BLaER1 treated with 17β-estradiol and CSF1 and Interleukin-3, amounts not matched to agents 10 nM and 100 nM (cell line): ENCODE results near the gene CAMK4.
A peak's percentile ranks its signal among the peaks of the same experiment; 100 is the strongest.

ENCODE experiments used
- H3K27ac ChIP-seq, 11 experiments: shearing (Covaris generic); formaldehyde crosslinking; 2 replicates each; pipeline ENCODE4 v1.8.1; 2022
- H3K27me3 ChIP-seq, 11 experiments: shearing (Covaris generic); formaldehyde crosslinking; 2 replicates each; pipeline ENCODE4 v1.8.1; 2022
- H3K36me3 ChIP-seq, 11 experiments: shearing (Covaris generic); formaldehyde crosslinking; 2 replicates each; pipeline ENCODE4 v1.8.1; 2022
- H3K4me1 ChIP-seq, 10 experiments: shearing (Covaris generic); formaldehyde crosslinking; 2 replicates each; pipeline ENCODE4 v1.8.1; 2022
- H3K4me2 ChIP-seq, 11 experiments: shearing (Covaris generic); formaldehyde crosslinking; 2 replicates each; pipeline ENCODE4 v1.8.1; 2022
- H3K4me3 ChIP-seq, 10 experiments: shearing (Covaris generic); formaldehyde crosslinking; 2 replicates each; pipeline ENCODE4 v1.8.1; 2022
- H3K9ac ChIP-seq, 11 experiments: shearing (Covaris generic); formaldehyde crosslinking; 2 replicates each; pipeline ENCODE4 v1.8.1; 2022
- H3K9me3 ChIP-seq, 11 experiments: shearing (Covaris generic); formaldehyde crosslinking; replicated peaks in 1 of 11; 2 replicates each; pipeline ENCODE4 v1.8.1; 2022
- H4K20me1 ChIP-seq, 11 experiments: shearing (Covaris generic); formaldehyde crosslinking; 2 replicates each; pipeline ENCODE4 v1.8.1; 2022
- Cebpa-rat ChIP-seq, 11 experiments: shearing (Covaris generic); IDR thresholded peaks; 2 replicates each; pipeline ENCODE4 v1.8.1; 2022

The CAMK4 gene

GRCh38 chr5:111439473-111440075 lies 215.4 kb downstream of the CAMK4 start:
- no peak overlapping the region for H3K4me2 ChIP-seq
- H3K4me1 ChIP-seq = peaks cover 0 to 8% (median 0%) of the 10 kb centered on the region in 10 experiments; a peak in 4 of 20 replicates
- H3K9me3 ChIP-seq = no peaks in the 10 kb centered on the region
- no peak overlapping the region for H3K27ac ChIP-seq
- H3K27me3 ChIP-seq = no peaks in the 10 kb centered on the region
- H3K36me3 ChIP-seq = no peaks in the 10 kb centered on the region
- H3K4me3 ChIP-seq = no peak overlapping the region
- H3K9ac ChIP-seq = no peak overlapping the region
- no peak for TF ChIP-seq Cebpa-rat (IDR thresholded peaks at IDR 0.05)
- H4K20me1 ChIP-seq = no peaks in the 10 kb centered on the region

- no peak overlapping the region for H3K4me3 ChIP-seq
- H3K9me3 ChIP-seq = no peaks in the 10 kb centered on the region
- no peaks in the 10 kb centered on the region for H3K27me3 ChIP-seq
- no peaks in the 10 kb centered on the region for H3K36me3 ChIP-seq
- no peak overlapping the region for H3K4me2 ChIP-seq
- no peaks in the 10 kb centered on the region for H4K20me1 ChIP-seq
- no peak overlapping the region for H3K9ac ChIP-seq
- peaks cover 0 to 7% (median 0%) of the 10 kb centered on the region in 10 experiments; a peak in 7 of 20 replicates for H3K4me1 ChIP-seq
- H3K27ac ChIP-seq = no peak overlapping the region
- no peak for TF ChIP-seq Cebpa-rat (IDR thresholded peaks at IDR 0.05)
Observed at GRCh38 chr5:111447099-111447498, 222.9 kb downstream of the CAMK4 start.

DNA sequence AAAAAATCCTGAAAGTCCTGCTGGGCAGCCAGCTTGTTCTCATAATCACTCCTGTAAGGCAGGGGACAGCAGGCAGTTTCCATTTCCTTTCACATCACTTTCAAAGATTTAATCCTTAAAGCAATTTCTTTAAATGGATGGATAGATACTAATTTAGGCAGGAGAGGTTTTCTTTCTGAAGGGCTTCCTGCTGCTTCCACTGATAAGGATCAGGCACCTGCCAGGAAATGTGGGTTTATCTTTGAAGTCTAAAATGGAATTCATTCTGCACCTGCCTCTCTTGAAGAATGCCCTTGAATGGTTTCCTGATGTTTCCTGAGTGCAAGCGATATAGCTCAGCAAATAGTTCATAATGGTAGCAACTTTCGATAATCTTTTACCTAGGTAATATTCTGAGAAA lies 223.6 kb downstream of the CAMK4 start:
- peaks cover 0 to 7% (median 0%) of the 10 kb centered on the region in 10 experiments; a peak in 7 of 20 replicates for H3K4me1 ChIP-seq
- H3K9ac ChIP-seq = no peak overlapping the region
- no peaks in the 10 kb centered on the region for H3K36me3 ChIP-seq
- no peak overlapping the region for H3K27ac ChIP-seq
- H3K4me2 ChIP-seq = peak overlapping the region in 2 of 11 experiments; percentile 17 to 29; a peak in 2 of 22 replicates
- no peak for TF ChIP-seq Cebpa-rat (IDR thresholded peaks at IDR 0.05)
- H4K20me1 ChIP-seq = no peaks in the 10 kb centered on the region
- no peak overlapping the region for H3K4me3 ChIP-seq
- no peaks in the 10 kb centered on the region for H3K27me3 ChIP-seq
- H3K9me3 ChIP-seq = no peaks in the 10 kb centered on the region

GRCh38 chr5:111453295-111453694 lies 229.1 kb downstream of the CAMK4 start:
- no peak overlapping the region for H3K4me3 ChIP-seq
- TF ChIP-seq Cebpa-rat (IDR thresholded peaks at IDR 0.05) = no peak
- H3K27ac ChIP-seq = no peak overlapping the region
- H3K4me1 ChIP-seq = no peaks in the 10 kb centered on the region
- no peaks in the 10 kb centered on the region for H3K9me3 ChIP-seq
- no peak overlapping the region for H3K9ac ChIP-seq
- no peaks in the 10 kb centered on the region for H3K36me3 ChIP-seq
- H4K20me1 ChIP-seq = no peaks in the 10 kb centered on the region
- H3K4me2 ChIP-seq = no peak overlapping the region
- H3K27me3 ChIP-seq = no peaks in the 10 kb centered on the region

DNA sequence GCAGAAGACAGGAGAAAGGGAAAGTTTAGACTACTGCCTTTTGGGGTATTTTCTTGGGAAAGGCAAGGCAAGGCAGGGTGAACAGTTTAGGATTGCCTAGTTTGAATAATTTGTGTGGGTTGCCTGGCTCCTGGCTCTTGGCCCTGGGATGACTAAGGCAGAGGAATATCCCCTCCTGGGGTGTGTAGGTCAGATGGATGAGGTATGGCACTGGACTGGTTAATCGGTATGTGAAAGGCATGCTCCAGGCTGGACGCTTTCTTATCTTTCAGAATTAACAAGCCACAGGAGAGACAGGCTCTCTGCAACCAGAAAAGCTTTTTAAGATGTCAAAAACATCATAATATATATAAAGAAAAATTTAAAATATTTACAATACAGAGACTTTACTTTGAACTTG lies 229.6 kb downstream of the CAMK4 start:
- Histone ChIP-seq H3K4me2 (no peak overlapping the region), H3K27ac (no peak overlapping the region), H3K36me3 (no peaks in the 10 kb centered on the region), H3K9me3 (no peaks in the 10 kb centered on the region), H4K20me1 (no peaks in the 10 kb centered on the region), H3K4me1 (no peaks in the 10 kb centered on the region), H3K9ac (no peak overlapping the region), H3K27me3 (no peaks in the 10 kb centered on the region), H3K4me3 (no peak overlapping the region)
- no peak for TF ChIP-seq Cebpa-rat (IDR thresholded peaks at IDR 0.05)

- H3K4me3 ChIP-seq = no peak overlapping the region
- no peaks in the 10 kb centered on the region for H4K20me1 ChIP-seq
- no peaks in the 10 kb centered on the region for H3K36me3 ChIP-seq
- TF ChIP-seq Cebpa-rat (IDR thresholded peaks at IDR 0.05) = no peak
- no peak overlapping the region for H3K4me2 ChIP-seq
- H3K4me1 ChIP-seq = no peaks in the 10 kb centered on the region
- H3K27ac ChIP-seq = no peak overlapping the region
- no peaks in the 10 kb centered on the region for H3K9me3 ChIP-seq
- no peak overlapping the region for H3K9ac ChIP-seq
- no peaks in the 10 kb centered on the region for H3K27me3 ChIP-seq
Observed at GRCh38 chr5:111454198-111454622, 230.0 kb downstream of the CAMK4 start.

DNA sequence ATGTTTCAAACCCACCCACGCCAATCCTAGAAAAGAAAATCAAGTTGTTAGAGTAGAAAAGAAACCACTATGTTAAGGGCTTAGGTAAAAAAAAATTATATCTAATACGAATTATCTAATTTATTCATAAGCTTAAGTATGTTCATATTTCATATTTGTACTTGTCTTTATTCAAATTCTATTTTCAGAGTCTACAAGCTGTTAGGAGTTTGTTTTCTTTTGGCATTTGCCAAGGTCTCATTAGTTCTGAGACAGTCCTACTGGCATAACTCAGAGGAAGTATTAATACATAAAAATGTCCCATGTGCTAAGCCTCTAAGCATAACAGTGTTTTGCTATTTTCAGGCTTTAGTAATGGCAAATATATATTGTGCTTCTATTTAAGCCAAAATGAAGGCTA lies 230.6 kb downstream of the CAMK4 start:
- no peaks in the 10 kb centered on the region for H3K36me3 ChIP-seq
- no peak for TF ChIP-seq Cebpa-rat (IDR thresholded peaks at IDR 0.05)
- H3K9ac ChIP-seq = no peak overlapping the region
- H3K27me3 ChIP-seq = no peaks in the 10 kb centered on the region
- H3K4me3 ChIP-seq = no peak overlapping the region
- no peaks in the 10 kb centered on the region for H3K9me3 ChIP-seq
- H4K20me1 ChIP-seq = no peaks in the 10 kb centered on the region
- no peaks in the 10 kb centered on the region for H3K4me1 ChIP-seq
- H3K4me2 ChIP-seq = no peak overlapping the region
- no peak overlapping the region for H3K27ac ChIP-seq

- no peak for TF ChIP-seq Cebpa-rat (IDR thresholded peaks at IDR 0.05)
- H3K27ac ChIP-seq = peak overlapping the region in 1 of 11 experiments; percentile 23; a peak in 1 of 22 replicates
- no peaks in the 10 kb centered on the region for H3K9me3 ChIP-seq
- H3K4me3 ChIP-seq = no peak overlapping the region
- peaks cover 0 to 29% (median 2%) of the 10 kb centered on the region in 10 experiments; a peak in 8 of 20 replicates for H3K4me1 ChIP-seq
- H3K9ac ChIP-seq = no peak overlapping the region
- no peaks in the 10 kb centered on the region for H3K36me3 ChIP-seq
- peak overlapping the region in 2 of 11 experiments; percentile 31 to 47; a peak in 3 of 22 replicates for H3K4me2 ChIP-seq
- H4K20me1 ChIP-seq = no peaks in the 10 kb centered on the region
- no peaks in the 10 kb centered on the region for H3K27me3 ChIP-seq
Observed at GRCh38 chr5:111461255-111461671, 237.1 kb downstream of the CAMK4 start.

DNA sequence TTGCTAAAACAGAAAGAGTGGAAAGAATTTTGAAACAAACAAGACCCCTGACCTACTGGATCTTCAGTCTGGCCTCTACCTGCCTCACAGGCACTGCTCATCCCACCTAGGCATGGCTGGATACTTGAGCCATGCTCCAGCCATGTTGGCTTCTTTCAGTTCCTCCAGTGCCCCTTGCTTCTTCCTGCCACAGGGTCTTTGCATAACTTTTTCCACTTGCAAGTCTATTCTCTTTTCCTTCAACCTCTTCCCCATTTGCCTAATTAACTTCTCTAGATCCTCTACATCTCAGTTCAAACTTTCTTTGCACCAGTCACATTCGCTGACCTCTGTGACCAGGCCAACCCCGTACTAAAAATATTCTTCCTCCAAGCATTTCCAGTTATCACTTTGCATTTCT lies 237.8 kb downstream of the CAMK4 start:
- no peaks in the 10 kb centered on the region for H4K20me1 ChIP-seq
- no peak for TF ChIP-seq Cebpa-rat (IDR thresholded peaks at IDR 0.05)
- H3K4me3 ChIP-seq = no peak overlapping the region
- H3K27me3 ChIP-seq = no peaks in the 10 kb centered on the region
- H3K4me1 ChIP-seq = peaks cover 0 to 29% (median 2%) of the 10 kb centered on the region in 10 experiments; a peak in 8 of 20 replicates
- no peak overlapping the region for H3K9ac ChIP-seq
- H3K36me3 ChIP-seq = no peaks in the 10 kb centered on the region
- no peaks in the 10 kb centered on the region for H3K9me3 ChIP-seq
- peak overlapping the region in 2 of 11 experiments; percentile 7 to 47; a peak in 4 of 22 replicates for H3K4me2 ChIP-seq
- peak overlapping the region in 1 of 11 experiments; percentile 23; a peak in 2 of 22 replicates for H3K27ac ChIP-seq

GRCh38 chr5:111463311-111463710 lies 239.1 kb downstream of the CAMK4 start:
- Histone ChIP-seq H3K4me3 (no peak overlapping the region), H3K9ac (no peak overlapping the region), H3K27me3 (no peaks in the 10 kb centered on the region), H3K4me1 (peaks cover 0 to 29% (median 2%) of the 10 kb centered on the region in 10 experiments; a peak in 8 of 20 replicates), H3K4me2 (peak overlapping the region in 2 of 11 experiments; percentile 1 to 9; a peak in 1 of 22 replicates), H3K27ac (no peak overlapping the region), H3K36me3 (no peaks in the 10 kb centered on the region), H4K20me1 (no peaks in the 10 kb centered on the region), H3K9me3 (no peaks in the 10 kb centered on the region)
- no peak for TF ChIP-seq Cebpa-rat (IDR thresholded peaks at IDR 0.05)
